HG03469 (cell line): ENCODE data around the gene ALDH7A1.
"Not testable (repeated sequence)": the region's sequence is repeated elsewhere in the genome, so short reads cannot be mapped to it uniquely, and the experiment has no call there.

Source experiments
- ATAC-seq: cut with Tn5 transposase; IDR thresholded peaks from one replicate; pipeline ENCODE4 v1.9.1; 2021; ENCODE audit warnings: mild to moderate bottlenecking, moderate library complexity, moderate number of reproducible peaks; ENCODE audit not compliant: unreplicated experiment

ALDH7A1 gene

GRCh38 chr5:126597156-126597555 lies 2.1 kb upstream of the ALDH7A1 start:
- no peak for ATAC-seq

GRCh38 chr5:126595486-126596083 lies 566 bp upstream of the ALDH7A1 start:
- no peak for ATAC-seq

GRCh38 chr5:126591549-126591948 lies 3.5 kb downstream of the ALDH7A1 start:
- ATAC-seq, result no peak

GRCh38 chr5:126589536-126590297 lies 5.3 kb downstream of the ALDH7A1 start:
- ATAC-seq, result no peak

GRCh38 chr5:126587551-126588390 lies 7.2 kb downstream of the ALDH7A1 start:
- ATAC-seq, result no peak

- no peak for ATAC-seq
These were observed 11.3 kb downstream of the ALDH7A1 start for GRCh38 chr5:126583761-126584160.

GRCh38 chr5:126579716-126580115 lies 15.3 kb downstream of the ALDH7A1 start:
- ATAC-seq, result no peak

- no peak for ATAC-seq
These were observed 17.6 kb downstream of the ALDH7A1 start for GRCh38 chr5:126577415-126577814.

GRCh38 chr5:126576974-126577373 lies 18.0 kb downstream of the ALDH7A1 start:
- ATAC-seq, result no peak

GRCh38 chr5:126575644-126576043 lies 19.4 kb downstream of the ALDH7A1 start:
- ATAC-seq, result no peak

- ATAC-seq, result no peak
These were observed 26.7 kb downstream of the ALDH7A1 start for GRCh38 chr5:126568206-126568755.

- ATAC-seq, result peak; percentile 97
These were observed 32.2 kb downstream of the ALDH7A1 start for GRCh38 chr5:126562823-126563222.

- no peak for ATAC-seq
These were observed 33.1 kb downstream of the ALDH7A1 start for GRCh38 chr5:126561908-126562307.

GRCh38 chr5:126555101-126555500 lies 39.9 kb downstream of the ALDH7A1 start:
- ATAC-seq, result not testable (repeated sequence)

GRCh38 chr5:126552614-126553013 lies 42.4 kb downstream of the ALDH7A1 start:
- no peak for ATAC-seq

GRCh38 chr5:126544087-126544740 lies 50.8 kb downstream of the ALDH7A1 start:
- ATAC-seq, result peak; percentile 72

GRCh38 chr5:126543660-126544059 lies 51.4 kb downstream of the ALDH7A1 start:
- ATAC-seq, result no peak

GRCh38 chr5:126543009-126543408 lies 52.0 kb downstream of the ALDH7A1 start:
- ATAC-seq, result no peak

- no peak for ATAC-seq
These were observed 52.6 kb downstream of the ALDH7A1 start for GRCh38 chr5:126542441-126542840.

GRCh38 chr5:126540631-126541030 lies 54.4 kb downstream of the ALDH7A1 start:
- ATAC-seq, result no peak

GRCh38 chr5:126538579-126538978 lies 56.4 kb downstream of the ALDH7A1 start:
- ATAC-seq, result no peak
